GM13977 (cell line): ENCODE results near the gene GTF2IRD1.

Experiments used
- DNase-seq: peaks from one replicate; pipeline ENCODE4 v3.0.0; 2012; ENCODE audit warnings: low spot score
- in situ Hi-C: fragments of 300-500 bp; cut with MboI; formaldehyde crosslinking; loops from one replicate; pipeline ENCODE4 v1.12.0; 2022; ENCODE audit warnings: low sequenced_read_pairs, low pct_unique_long_range_greater_than_20kb, mixed read lengths, inconsistent platforms; ENCODE audit not compliant: unreplicated experiment
- TF ChIP-seq, protein P1 (sequence below): IDR thresholded peaks from 2 replicates; pipeline ENCODE4 v1.5.1; 2012; ENCODE audit warnings: mild to moderate bottlenecking, control low read depth; ENCODE audit not compliant: insufficient read depth; ENCODE audit errors: extremely low read depth, missing control alignments

GTF2IRD1 gene

DNA sequence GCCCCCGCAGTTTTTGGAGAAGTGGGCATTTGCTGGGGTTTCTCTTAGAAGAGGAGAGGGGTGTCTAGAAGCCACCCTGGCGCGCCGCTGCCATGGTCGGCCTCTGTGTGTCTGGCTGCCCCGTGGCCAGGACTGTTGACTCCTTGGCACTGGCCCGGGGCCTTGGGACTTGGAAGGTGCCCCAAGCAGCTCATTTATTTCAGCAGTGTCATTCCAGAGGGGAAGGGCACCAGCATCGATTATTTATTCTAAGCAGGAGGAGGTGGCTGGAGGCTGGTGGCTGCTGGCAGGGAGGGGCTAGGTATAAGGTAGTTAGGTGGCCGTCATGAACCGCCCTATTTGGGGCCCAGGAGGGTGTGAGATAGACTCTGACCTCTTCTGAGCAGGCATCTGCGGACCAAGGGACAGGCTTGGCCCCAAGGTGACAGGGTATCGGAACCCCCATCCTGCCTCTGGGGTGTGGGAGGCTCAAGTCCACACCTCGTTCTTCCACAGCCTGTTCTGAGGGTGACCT lies 1.6 kb downstream of the GTF2IRD1 start:
- in situ Hi-C loops: no loop called here
- TF ChIP-seq, protein P1, sequence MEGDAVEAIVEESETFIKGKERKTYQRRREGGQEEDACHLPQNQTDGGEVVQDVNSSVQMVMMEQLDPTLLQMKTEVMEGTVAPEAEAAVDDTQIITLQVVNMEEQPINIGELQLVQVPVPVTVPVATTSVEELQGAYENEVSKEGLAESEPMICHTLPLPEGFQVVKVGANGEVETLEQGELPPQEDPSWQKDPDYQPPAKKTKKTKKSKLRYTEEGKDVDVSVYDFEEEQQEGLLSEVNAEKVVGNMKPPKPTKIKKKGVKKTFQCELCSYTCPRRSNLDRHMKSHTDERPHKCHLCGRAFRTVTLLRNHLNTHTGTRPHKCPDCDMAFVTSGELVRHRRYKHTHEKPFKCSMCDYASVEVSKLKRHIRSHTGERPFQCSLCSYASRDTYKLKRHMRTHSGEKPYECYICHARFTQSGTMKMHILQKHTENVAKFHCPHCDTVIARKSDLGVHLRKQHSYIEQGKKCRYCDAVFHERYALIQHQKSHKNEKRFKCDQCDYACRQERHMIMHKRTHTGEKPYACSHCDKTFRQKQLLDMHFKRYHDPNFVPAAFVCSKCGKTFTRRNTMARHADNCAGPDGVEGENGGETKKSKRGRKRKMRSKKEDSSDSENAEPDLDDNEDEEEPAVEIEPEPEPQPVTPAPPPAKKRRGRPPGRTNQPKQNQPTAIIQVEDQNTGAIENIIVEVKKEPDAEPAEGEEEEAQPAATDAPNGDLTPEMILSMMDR: no peak
- no peak for DNase-seq

DNA sequence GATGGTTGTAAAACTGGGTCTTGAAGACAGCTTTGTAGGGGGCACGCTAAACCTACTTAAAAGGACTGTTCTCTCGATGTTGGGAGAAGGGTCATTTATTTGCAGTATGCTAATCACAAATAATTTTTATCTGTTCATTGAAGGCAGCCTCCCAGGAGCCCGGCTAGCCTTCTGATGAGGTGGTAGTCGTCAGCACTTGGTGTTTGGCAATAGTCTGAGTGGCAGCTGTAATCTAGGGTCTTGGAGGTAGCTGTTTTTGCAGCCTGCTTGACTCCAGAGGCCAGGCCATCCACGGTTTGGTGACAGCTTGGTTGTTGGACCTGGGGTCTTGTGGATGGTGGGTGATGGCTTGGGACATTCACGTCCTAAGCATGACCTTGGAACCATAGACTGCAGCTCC lies 2.2 kb downstream of the GTF2IRD1 start:
- in situ Hi-C loops: no loop called here
- no peak for DNase-seq
- TF ChIP-seq, protein P1: no peak

DNA sequence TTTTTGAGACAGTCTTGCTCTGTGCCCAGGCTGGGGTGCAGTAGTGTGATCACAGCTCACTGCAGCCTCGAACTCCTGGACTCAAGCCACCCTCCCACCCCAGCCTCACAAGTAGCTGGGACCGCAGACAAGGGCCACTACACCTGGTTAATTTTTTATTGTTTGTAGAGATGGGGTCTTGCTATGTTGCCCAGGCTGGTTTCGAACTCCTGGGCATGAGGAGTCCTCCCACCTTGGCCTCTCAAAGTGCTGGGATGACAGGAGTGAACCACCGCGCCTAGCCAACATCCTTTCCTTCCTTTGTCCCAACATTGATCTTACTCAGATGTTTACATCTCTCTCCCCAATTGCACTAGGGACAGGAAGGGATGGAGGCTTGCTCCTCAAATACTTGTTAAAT lies 3.3 kb downstream of the GTF2IRD1 start:
- TF ChIP-seq, protein P1: no peak
- in situ Hi-C loops: no loop called here
- no peak for DNase-seq

DNA sequence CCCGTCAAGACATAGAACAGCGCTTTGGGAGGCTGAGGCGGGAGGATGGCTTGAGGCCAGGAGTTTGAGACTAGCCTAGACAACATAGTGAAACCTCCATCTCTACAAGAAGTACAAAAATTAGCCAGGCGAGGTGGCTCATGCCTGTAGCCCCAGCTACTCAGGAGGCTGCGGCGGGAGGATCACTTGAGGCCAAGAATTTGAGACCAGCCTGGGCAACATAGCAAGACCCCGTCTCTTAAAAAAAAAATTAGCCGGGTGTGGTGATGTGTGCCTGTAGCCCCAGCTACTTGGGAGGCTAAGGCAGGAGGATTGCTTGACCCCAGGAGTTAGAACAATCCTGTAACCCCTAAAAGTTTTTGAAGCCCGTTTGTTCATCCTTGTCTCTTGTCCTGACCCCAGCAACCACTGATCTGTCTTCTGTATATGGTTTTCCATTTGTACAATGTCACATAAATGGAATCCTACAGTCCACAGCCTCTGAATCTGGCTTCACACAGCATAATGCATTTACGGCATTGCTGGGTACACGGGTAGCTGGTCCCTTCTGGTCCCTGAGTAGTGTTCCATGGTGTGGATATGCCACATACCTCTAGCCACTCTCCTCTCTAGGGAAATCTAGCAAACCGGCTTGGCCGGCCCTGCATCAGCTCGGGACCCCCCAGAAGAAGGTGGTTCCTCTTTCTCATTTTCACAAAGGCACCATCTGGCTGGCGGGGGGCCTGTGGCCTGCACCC lies 8.4 kb downstream of the GTF2IRD1 start:
- TF ChIP-seq, protein P1: no peak
- no peak for DNase-seq
- in situ Hi-C loops: no loop called here

DNA sequence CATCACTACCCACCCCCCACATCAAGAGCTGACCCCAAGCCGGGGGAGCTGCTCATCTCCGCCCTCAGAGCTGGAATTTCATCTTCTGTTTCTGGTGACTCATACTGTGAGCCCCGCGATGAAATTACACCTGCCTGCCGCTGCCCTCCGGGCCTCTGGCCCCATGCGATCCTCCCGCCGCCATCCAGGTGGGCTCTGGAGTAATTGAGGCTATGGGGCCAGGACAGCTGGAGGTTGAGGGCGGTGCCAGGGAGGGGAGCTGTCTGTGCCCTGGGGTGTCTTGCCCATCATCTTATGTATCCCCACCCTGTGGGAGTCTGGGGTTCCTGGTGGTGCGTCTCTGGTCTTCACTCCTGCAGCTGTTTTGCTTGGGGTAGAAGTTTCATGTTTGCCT lies 9.0 kb downstream of the GTF2IRD1 start:
- in situ Hi-C loops: no loop called here

DNA sequence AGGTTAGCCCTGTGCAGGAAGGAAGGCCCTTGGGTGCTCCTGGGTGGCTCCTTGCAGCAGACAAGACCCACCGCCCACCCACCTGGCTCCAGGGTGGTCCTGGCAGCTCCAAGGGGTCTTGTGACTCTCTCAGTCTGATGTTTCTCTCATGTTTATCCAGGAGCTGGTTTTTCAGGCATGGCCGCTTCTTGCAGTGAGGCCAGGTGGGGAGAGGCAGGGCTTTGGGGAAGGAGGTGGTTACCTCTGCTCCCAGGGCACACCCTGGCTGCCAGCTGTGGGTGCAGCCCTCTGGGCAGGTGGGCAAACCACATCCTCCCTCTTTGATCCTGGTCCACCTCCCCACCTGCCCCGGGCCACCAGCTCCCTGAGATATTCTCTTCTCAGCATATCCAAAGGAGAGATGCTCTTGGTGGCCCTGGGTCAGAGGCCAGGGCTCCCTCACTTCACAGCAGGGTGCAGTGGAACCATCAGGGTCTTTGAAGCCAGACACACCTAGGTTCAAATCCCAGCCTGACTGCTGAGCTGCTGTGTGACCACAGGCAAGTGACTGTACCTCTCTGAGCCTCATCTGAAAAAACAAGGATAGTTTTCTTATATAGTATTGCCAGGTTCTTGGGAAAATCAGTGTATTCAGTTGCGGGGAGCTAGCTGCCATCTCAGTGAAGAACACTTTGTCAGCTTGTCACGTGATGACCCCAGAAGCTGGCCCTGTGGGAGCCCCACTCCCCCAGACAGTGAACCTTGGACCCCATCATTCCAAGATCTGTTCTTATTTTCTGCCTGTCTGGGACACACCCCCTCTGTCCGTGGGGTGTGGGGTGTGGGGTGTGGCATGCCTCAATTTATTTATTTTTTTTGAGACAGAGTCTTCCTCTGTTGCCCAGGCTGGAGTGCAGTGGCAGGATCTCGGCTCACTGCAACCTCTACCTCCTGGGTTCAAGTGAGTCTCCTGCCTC lies 11.5 kb downstream of the GTF2IRD1 start:
- DNase-seq: no peak
- TF ChIP-seq, protein P1: no peak
- in situ Hi-C loops: no loop called here

More for the DNA sequence above, 9.0 kb downstream of the GTF2IRD1 start:
- TF ChIP-seq, protein P1: no peak
- no peak for DNase-seq
